LNCaP clone FGC (cell line): ENCODE results near the gene NRG3.

Experiments used
- DNase-seq: peaks from one replicate; pipeline ENCODE4 v3.0.0-alpha.2; 2011; ENCODE audit warnings: low read depth
- H3K4me3 ChIP-seq: 2 replicates; pipeline ENCODE4 v1.5.1; 2011; ENCODE audit warnings: mild to moderate bottlenecking, low read depth, low read length, control low read depth
- CTCF ChIP-seq: IDR thresholded peaks from 2 replicates; pipeline ENCODE4 v1.5.1; 2012; ENCODE audit warnings: mild to moderate bottlenecking; ENCODE audit not compliant: control insufficient read depth, insufficient read depth; ENCODE audit errors: extremely low read depth

NRG3 gene

DNA sequence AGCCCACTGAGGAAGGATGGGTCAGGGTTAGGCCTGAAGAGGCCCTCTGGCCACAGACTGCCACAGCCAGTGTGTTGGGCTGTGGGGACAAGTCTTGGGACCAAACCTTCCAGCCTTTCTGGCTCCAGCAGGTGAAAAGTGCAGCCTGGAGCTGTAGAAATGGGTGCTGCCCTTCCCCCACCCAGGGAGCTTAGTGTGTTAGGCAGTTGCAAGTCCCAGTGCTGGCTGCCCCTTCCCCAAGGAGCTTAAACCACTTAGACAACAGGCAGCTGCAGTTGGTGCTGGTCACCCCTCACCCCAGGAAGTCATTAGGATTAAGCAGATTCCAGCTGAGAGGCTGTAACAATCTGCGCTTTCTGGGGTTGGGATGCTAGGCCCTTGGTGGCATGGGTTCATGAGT lies 563.3 kb downstream of the NRG3 start:
- no peak for DNase-seq
- no peak overlapping the region for H3K4me3 ChIP-seq
- TF ChIP-seq CTCF, result no peak

- no peak for DNase-seq
- no peak for TF ChIP-seq CTCF
- no peak overlapping the region for H3K4me3 ChIP-seq
These were observed 565.8 kb downstream of the NRG3 start for GRCh38 chr10:82440775-82441174.

DNA sequence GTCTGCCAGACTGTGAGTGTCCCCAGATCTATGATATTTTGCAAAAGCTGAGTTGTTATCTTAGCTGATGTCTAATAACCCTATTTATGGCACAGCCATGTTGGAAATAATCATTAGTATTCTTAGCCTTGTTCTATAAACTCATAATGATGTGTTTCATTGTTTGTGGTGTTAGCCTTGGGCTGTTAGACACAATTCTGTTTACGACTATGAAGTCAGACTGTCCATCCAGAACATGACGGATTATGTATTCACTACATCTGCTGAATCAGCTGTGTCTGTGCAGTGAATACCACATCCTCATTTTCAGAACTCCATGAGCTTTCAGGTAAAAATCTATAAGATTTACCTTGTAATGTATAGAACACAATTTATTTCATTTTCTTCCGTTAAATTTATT lies 577.1 kb downstream of the NRG3 start:
- DNase-seq, result no peak

DNA sequence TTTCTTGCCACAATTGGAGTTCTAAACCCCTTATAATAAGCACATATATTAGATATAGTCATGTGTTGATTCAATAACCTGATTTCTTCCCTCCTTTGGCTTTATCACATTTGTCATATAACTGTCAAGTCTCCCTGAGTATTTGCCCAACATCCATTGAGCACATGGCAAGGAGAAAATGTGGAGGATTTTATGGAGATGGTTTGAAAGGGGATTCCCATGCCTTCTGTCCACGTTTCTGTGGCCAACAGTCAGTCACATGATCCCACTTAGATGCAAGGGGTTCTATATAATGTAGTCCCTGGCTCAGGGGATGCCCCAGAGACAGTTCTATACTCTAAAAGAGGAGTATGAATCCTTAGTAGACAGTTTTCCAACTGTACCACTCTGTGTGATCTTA lies 577.7 kb downstream of the NRG3 start:
- TF ChIP-seq CTCF, result no peak

More for the DNA sequence above, 577.1 kb downstream of the NRG3 start:
- no peak for TF ChIP-seq CTCF
- H3K4me3 ChIP-seq, result no peak overlapping the region

DNA sequence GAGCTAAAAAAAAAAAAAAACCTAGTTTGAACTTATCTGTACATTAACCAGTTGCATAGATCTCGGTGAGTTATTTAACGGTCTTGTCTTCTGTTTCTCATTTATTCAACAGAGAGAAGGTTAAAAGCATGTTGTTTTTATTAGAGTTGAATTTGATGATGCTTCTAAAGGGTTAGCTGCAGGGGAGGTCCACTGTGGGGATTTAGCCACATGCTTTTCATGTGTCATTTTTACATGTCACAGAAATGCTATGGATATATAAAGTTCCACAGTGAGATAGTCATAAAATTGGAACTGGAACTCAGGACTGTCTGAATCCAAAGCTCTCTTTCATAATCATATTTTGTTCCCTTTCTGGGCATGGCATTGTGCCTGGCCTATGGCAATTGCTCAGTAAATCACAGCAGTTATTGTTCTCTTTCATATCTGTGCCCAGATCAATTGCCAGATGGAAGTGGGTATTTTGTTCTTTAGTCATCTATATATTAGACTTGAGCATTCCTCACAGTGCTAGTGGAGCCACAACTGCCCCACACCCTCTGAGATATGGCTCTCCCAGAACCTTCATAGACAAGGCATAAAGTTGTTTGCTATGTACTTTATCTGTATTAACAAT lies 578.8 kb downstream of the NRG3 start:
- no peak for TF ChIP-seq CTCF
- H3K4me3 ChIP-seq, result no peak overlapping the region
- DNase-seq, result no peak

More for the DNA sequence above, 577.7 kb downstream of the NRG3 start:
- H3K4me3 ChIP-seq, result no peak overlapping the region
- DNase-seq, result no peak

GRCh38 chr10:82462910-82463551 lies 588.0 kb downstream of the NRG3 start:
- no peak for TF ChIP-seq CTCF

GRCh38 chr10:82463614-82464013 lies 588.6 kb downstream of the NRG3 start:
- peak; percentile 90 for DNase-seq
- TF ChIP-seq CTCF, result no peak
- H3K4me3 ChIP-seq, result no peak overlapping the region

More at GRCh38 chr10:82462910-82463551, 588.0 kb downstream of the NRG3 start:
- DNase-seq, result no peak
- H3K4me3 ChIP-seq, result no peak overlapping the region
